ENCODE data around the gene EPHB4. TPM values are rescaled to one million over a fixed set of nuclear protein-coding genes. Genes with fewer than 3 reads are reported as not detected.

The EPHB4 gene
- total RNA-seq, 1 donor: 4.1 TPM

DNA sequence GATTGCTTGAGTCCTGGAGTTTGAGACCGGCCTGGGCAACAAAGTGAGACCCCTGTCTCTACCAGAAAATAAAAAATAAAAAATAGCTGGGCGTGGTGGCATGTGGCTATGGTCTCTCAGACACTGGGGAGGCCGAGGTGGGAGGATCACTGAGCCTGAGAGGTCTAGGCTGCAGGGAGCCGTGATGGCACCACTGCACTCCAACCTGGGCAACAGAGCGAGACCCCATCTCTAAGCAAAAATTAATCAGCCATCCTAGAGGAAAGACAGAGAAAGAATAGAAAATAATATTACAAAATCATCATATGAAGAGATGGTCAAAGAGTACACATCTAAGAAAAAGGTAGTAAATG, 4.9 kb upstream of the EPHB4 start:
- no peaks in the 10 kb centered on the region for H3K9me3 ChIP-seq (ENCODE audit: low read depth, low read length)
- H3K27me3 ChIP-seq (ENCODE audit: insufficient read depth, low read length): peaks cover 14% of the 10 kb centered on the region
- H3K4me1 ChIP-seq (ENCODE audit: insufficient read depth, low read length): peaks cover 22% of the 10 kb centered on the region
- no peak overlapping the region for H3K4me3 ChIP-seq (ENCODE audit: low read length)

DNA sequence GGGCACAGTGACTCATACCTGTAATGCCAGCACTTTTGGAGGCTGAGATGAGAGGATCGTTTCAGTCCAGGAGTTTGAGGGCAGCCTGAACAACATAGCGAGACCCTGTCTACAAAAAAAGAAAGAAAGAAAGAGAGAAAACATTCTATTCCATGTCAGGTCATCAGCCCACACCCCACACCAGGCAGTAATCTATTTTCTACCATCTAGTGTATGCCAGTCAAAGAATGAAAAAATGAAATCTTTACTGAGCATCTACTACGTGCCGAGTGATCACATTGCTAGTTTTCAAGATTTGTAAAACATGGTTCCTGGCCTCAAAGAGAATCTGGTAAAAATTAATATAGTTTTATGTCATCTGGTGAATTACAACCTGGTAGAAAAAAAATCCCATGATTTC, 3.1 kb upstream of the EPHB4 start:
- peaks cover 27% of the 10 kb centered on the region for H3K27me3 ChIP-seq (ENCODE audit: insufficient read depth, low read length)
- no peaks in the 10 kb centered on the region for H3K9me3 ChIP-seq (ENCODE audit: low read depth, low read length)
- H3K4me1 ChIP-seq (ENCODE audit: insufficient read depth, low read length): peaks cover 28% of the 10 kb centered on the region
- H3K4me3 ChIP-seq (ENCODE audit: low read length): no peak overlapping the region

DNA sequence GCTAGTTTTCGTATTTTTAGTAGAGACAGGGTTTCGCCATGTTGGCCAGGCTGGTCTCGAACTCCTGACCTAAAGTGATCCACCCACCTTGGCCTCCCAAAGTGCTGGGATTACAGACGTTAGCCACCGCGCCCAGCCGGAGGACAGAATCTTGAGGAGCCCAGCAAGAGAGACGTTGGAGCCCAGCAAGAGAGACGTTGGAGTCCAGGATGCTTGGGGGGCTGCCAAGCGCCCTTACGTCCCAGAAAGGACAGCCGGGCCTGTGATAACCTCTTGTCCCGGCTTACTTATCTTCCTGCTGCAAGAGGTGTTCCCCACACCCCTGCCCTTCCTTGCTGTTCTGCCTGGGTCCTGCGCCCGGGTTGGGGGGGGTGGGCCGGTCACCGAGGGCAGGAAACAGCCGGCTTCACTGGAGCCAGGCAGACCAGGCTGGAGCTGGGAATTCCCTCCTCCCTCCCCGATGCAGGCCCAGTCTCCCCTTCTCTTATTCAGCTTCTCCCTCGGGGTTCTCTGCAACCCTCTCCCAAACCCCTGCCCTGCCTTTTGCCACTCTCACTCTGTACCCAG, 1.9 kb upstream of the EPHB4 start:
- no peaks in the 10 kb centered on the region for H3K9me3 ChIP-seq (ENCODE audit: low read depth, low read length)
- H3K4me1 ChIP-seq (ENCODE audit: insufficient read depth, low read length): peaks cover 31% of the 10 kb centered on the region
- no peak overlapping the region for H3K4me3 ChIP-seq (ENCODE audit: low read length)
- peaks cover 29% of the 10 kb centered on the region for H3K27me3 ChIP-seq (ENCODE audit: insufficient read depth, low read length)

DNA sequence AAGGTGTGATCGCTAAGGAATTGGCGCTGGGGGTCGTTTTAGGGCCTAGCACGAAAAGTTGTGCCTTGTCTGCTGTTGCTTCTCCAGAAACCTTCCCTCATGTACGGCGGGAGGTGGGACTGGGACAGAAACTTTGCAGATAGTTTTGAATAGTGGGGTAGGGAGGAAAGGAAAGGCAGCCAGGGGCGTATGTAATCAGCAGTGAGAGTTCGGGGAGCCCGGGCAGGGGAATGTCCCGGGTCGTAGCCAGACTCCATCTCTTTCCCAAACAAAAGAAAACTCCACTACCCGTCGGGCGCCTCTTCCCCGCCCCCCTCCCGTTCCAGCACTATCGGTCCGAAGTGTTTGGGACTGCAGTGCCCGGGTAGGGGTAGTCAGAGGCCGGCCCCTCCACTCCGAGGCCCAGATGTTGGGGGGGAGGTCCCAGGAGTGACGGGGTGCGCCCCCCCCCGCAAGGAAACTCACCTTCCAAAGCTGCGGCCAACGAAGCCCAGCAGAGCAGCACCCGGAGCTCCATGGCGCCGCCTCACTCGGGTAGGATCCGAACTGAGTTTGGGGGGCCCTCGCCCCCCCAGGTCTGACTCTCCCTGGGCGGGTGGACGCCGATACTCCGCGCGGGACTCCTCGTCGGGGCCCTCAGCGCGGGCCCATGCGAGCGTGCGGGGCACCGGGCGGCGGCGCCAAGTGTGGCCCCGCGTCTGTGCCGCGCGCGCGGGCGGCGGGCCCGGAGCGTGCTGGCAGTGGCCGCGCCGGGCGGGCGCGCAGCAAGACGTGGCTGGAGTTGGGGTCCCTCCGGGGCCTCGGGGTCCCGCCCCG, 601 bp downstream of the EPHB4 start:
- Histone ChIP-seq H3K9me3 (ENCODE audit: low read depth, low read length) (no peaks in the 10 kb centered on the region), H3K4me1 (ENCODE audit: insufficient read depth, low read length) (peaks cover 31% of the 10 kb centered on the region), H3K4me3 (ENCODE audit: low read length) (peak overlapping the region; percentile 16), H3K27me3 (ENCODE audit: insufficient read depth, low read length) (peaks cover 29% of the 10 kb centered on the region)

DNA sequence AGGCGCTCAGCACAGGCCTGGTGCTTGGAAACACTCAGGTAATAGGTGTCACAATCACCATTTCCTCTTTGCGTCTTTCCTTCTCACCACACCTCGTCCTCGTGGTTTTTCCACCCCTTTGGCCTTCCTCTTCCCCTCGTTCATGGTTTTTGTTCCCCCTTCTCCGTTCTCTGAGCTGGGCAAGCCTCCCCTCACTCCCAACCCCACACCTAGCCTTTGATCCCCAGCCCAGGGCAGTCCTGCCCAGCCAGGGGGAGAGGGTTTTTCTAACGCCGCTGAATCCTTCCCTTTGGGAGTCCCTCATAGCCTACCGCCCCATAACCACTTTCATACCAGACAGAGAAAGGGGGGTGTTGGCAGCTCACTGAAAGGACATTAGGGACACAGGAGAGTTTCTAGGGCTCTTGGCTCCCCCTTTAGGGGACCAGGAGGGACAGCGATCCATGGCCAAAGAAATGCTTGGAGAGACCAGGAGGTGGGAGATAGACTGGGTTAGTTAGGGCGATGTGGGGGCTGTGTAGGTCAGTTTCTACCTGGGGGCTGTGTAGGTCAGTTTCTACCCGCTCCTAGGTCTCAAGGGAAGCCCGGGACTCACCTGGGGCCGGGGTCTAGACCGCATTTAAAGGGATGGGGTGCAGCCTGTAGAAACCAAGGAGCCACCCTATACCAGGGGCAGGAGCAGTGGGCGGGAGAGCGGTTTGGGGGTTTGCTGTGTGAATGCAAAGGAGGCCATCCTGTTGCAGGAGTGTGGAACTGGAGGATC, 1.4 kb downstream of the EPHB4 start:
- Histone ChIP-seq H3K9me3 (ENCODE audit: low read depth, low read length) (no peaks in the 10 kb centered on the region), H3K27me3 (ENCODE audit: insufficient read depth, low read length) (peaks cover 29% of the 10 kb centered on the region), H3K4me3 (ENCODE audit: low read length) (no peak overlapping the region), H3K4me1 (ENCODE audit: insufficient read depth, low read length) (peaks cover 31% of the 10 kb centered on the region)

DNA sequence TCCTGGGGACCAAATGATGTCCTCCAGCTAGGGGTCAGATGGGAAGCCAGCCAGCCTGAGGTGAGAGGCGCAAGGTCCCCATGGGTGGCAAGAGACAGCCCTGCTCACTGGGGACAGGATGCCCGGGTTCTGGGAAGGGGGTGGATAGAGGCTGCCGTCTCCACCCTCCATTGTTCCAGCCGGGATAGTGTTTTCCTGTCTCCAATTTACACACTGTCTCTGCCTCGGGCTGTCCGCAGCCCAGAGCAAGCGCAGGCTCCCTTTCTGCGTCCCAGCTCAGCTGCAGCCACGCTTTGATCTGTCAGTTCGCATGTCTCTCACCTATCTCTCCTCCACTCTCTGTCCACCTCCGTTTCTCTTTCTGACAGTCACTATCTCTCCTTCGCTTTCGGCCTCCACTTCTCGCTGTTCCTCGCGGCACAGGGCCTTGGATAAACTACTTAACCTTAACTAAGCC, 2.1 kb downstream of the EPHB4 start:
- H3K9me3 ChIP-seq (ENCODE audit: low read depth, low read length): no peaks in the 10 kb centered on the region
- peaks cover 29% of the 10 kb centered on the region for H3K27me3 ChIP-seq (ENCODE audit: insufficient read depth, low read length)
- peaks cover 31% of the 10 kb centered on the region for H3K4me1 ChIP-seq (ENCODE audit: insufficient read depth, low read length)
- no peak overlapping the region for H3K4me3 ChIP-seq (ENCODE audit: low read length)

DNA sequence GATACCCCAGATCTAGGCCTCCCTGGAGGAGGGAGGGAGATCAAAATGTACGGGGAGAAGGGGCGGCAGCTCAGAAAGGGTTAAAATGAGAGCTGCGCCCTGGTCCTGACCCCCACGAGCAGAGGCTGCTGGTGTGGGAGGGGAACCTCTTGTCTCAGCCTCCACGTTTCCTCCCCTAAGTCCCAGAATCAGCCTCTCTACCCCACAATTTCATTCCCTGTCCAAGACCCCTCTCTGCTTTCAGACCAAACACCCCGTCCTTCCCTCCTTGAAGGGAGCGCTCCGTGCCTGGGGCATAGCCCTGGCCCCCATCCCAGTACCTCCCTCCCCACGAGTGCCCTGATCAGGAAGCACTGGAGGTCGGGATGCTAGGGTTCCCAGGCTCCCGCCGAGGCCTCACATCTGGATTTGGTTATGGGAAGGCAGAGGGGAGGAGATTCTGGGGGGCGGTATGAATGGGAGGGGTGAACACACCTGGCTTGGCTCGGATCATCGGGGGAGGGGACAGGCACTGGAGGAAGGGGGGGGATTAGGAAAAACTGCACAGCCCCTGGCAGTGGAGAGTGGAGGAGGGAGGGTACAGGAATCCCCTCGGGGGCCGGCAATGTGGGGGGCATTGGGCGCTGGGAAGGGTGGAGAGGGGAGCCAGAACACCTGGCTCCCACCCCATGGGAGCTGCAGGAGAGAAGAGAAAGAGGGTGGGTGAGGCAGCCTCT, 2.7 kb downstream of the EPHB4 start:
- no peak overlapping the region for H3K4me3 ChIP-seq (ENCODE audit: low read length)
- H3K9me3 ChIP-seq (ENCODE audit: low read depth, low read length): no peaks in the 10 kb centered on the region
- H3K4me1 ChIP-seq (ENCODE audit: insufficient read depth, low read length): peaks cover 31% of the 10 kb centered on the region
- peaks cover 29% of the 10 kb centered on the region for H3K27me3 ChIP-seq (ENCODE audit: insufficient read depth, low read length)

DNA sequence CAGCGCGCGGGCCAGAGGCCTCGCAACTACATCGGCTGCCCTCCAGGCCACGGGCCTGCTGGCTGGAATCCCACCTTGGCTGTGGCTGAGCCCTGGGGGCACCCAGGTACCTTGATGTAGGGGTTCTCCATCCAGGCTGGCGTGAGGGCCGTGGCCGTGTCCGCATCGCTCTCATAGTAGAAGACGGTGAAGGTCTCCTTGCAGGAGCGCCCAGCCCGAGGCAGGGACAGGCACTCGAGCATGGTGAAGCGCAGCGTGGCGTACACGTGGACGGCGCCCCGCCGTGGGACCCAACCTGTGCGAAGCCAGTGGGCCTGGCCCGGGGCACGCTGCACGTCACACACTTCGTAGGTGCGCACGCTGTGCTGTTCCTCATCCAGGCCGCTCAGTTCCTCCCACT, 3.8 kb downstream of the EPHB4 start:
- Histone ChIP-seq H3K4me1 (ENCODE audit: insufficient read depth, low read length) (peaks cover 29% of the 10 kb centered on the region), H3K9me3 (ENCODE audit: low read depth, low read length) (no peaks in the 10 kb centered on the region), H3K4me3 (ENCODE audit: low read length) (no peak overlapping the region), H3K27me3 (ENCODE audit: insufficient read depth, low read length) (peaks cover 24% of the 10 kb centered on the region)

DNA sequence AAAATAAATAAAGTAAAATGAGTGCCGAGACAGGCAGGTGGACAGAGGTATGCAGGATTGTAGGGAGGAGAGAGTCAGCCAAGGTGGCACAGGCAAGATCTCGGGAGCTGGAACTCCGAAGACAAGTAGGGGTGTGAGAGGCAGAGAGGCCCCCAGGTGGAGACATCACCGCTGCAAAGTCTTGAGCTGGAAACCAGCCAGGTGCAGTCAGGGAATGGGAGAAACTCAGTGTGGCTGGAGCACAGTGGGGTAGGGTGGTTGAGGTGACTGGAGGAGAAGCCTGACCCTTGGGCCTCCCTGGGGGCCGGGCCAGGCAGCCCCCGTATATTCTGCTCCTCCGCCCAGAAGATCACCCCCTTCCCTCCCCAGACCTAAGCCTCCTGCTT, 4.2 kb downstream of the EPHB4 start:
- Histone ChIP-seq H3K4me3 (ENCODE audit: low read length) (no peak overlapping the region), H3K4me1 (ENCODE audit: insufficient read depth, low read length) (peaks cover 26% of the 10 kb centered on the region), H3K9me3 (ENCODE audit: low read depth, low read length) (no peaks in the 10 kb centered on the region), H3K27me3 (ENCODE audit: insufficient read depth, low read length) (peaks cover 20% of the 10 kb centered on the region)

DNA sequence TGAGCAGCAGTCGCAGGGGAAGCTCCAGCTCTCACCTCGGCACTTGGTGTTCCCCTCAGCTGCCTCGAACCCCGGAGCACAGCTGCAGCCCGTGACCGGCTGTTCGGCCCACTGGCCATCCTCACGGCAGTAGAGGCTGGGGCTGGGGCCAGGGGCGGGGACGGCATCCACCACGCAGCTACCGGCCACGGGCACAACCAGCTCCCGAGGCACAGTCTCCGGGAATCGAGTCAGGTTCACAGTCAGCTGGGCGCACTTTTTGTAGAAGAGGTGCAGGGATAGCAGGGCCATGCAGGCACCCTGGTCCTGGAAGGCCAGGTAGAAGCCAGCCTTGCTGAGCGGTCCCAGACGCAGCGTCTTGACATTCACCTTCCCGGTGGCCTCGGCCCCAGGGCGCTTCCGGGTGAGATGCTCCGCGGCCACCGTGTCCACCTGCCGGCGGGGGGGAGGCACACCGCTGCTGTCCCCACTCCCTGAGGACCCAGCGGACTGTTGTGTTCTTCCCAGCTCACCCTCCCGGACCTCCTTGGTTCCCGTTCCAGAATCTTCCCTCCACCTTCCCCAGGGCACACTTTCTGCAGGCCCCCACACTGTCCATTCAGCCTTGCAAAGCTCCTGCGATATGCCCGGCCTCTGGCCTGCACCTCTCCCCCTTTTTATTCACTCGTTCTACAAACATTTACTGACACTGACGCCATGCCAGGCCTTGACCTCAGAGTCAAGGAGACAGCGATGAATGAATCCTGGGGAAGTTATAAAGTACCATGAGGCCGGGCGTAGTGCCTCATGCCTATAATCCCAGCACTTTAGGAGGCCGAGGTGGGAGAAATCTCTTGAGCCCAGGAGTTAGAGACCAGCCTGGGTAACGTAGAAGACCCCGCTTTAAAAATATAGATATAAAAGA, 4.8 kb downstream of the EPHB4 start:
- Histone ChIP-seq H3K27me3 (ENCODE audit: insufficient read depth, low read length) (peaks cover 15% of the 10 kb centered on the region), H3K4me1 (ENCODE audit: insufficient read depth, low read length) (peaks cover 20% of the 10 kb centered on the region), H3K9me3 (ENCODE audit: low read depth, low read length) (no peaks in the 10 kb centered on the region), H3K4me3 (ENCODE audit: low read length) (no peak overlapping the region)

DNA sequence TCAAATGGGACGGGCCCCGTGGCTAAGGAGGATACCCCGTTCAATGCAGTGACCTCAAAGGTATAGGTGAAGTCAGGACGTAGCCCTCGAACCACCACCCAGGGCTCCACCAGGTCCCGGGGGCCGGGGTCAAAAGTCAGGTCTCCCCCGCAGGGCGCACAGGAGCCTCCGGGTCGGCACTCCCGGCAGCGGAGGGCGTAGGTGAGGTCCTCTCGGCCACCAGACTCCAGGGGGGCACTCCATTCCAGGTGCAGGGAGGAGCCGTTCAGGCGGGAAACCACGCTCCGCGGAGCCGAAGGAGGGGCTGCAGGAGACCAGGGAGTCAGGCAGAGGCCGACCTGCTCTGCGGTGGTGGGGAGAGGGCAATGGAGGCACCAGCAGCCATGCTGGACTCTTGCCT, 7.7 kb downstream of the EPHB4 start:
- Histone ChIP-seq H3K4me1 (ENCODE audit: insufficient read depth, low read length) (peaks cover 4% of the 10 kb centered on the region), H3K9me3 (ENCODE audit: low read depth, low read length) (no peaks in the 10 kb centered on the region), H3K4me3 (ENCODE audit: low read length) (no peak overlapping the region), H3K27me3 (ENCODE audit: insufficient read depth, low read length) (no peaks in the 10 kb centered on the region)

DNA sequence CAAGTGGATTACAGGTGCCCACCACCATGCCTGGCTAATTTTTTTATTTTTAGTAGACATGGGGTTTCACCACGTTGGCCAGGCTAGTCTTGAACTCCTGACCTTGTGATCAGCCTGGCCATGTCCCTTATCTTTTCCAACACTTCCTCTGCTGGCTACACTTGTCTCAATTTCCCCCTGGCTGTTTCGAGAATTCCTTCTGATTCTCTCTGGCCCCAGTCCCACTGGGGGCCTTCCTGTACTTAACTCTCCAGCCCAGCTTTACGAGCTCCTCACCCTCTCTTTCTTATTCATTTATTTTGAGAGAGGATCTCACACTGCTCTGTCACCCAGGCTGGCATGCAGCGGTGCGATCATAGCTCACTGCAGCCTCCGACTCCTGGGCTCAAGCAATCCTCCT, 8.5 kb downstream of the EPHB4 start:
- Histone ChIP-seq H3K4me3 (ENCODE audit: low read length) (no peak overlapping the region), H3K27me3 (ENCODE audit: insufficient read depth, low read length) (no peaks in the 10 kb centered on the region), H3K4me1 (ENCODE audit: insufficient read depth, low read length) (peaks cover 12% of the 10 kb centered on the region), H3K9me3 (ENCODE audit: low read depth, low read length) (no peaks in the 10 kb centered on the region)

DNA sequence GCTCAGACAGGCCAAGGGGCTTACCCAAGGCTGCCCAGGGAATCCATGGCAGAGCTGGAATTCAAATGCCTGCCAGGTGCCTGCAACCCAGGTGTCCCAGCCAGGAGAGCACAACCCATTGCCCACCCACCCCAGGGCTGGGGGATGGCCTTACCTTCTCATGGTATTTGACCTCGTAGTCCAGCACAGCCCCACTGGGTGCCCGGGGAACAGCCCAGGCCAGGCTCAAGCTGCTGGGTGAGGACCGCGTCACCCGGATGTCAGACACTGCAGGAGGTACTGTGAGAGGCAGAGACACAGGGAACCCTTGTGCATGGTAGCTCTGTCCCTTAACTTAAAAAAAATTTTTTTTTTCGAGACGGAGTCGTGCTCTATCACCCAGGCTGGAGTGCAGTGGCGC, 9.0 kb downstream of the EPHB4 start:
- Histone ChIP-seq H3K9me3 (ENCODE audit: low read depth, low read length) (no peaks in the 10 kb centered on the region), H3K4me1 (ENCODE audit: insufficient read depth, low read length) (peaks cover 16% of the 10 kb centered on the region), H3K4me3 (ENCODE audit: low read length) (no peak overlapping the region), H3K27me3 (ENCODE audit: insufficient read depth, low read length) (no peaks in the 10 kb centered on the region)

DNA sequence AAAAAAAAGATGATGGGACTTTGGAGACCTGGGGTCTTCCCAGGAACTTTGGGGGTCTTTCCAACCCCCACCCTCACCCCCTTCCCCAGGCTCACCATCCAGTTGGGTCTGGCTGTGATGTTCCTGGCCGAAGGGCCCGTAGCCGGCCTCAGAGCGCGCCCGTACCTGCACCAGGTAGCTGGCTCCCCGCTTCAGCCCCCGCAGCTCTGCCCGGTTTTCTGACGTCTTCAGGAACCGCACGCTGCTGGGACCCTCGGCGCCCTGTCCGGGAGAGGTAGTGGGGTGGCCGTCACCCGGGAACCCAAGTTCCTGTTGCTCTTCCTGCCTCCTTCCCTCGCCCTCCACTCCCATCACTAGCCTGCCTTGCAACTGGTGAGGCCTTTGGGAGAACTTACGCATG, 10.2 kb downstream of the EPHB4 start:
- Histone ChIP-seq H3K27me3 (ENCODE audit: insufficient read depth, low read length) (no peaks in the 10 kb centered on the region), H3K4me3 (ENCODE audit: low read length) (no peak overlapping the region), H3K4me1 (ENCODE audit: insufficient read depth, low read length) (peaks cover 17% of the 10 kb centered on the region), H3K9me3 (ENCODE audit: low read depth, low read length) (no peaks in the 10 kb centered on the region)

Measured in mononuclear cell (primary cell).